ENCODE results near the gene SDHA.

DNA sequence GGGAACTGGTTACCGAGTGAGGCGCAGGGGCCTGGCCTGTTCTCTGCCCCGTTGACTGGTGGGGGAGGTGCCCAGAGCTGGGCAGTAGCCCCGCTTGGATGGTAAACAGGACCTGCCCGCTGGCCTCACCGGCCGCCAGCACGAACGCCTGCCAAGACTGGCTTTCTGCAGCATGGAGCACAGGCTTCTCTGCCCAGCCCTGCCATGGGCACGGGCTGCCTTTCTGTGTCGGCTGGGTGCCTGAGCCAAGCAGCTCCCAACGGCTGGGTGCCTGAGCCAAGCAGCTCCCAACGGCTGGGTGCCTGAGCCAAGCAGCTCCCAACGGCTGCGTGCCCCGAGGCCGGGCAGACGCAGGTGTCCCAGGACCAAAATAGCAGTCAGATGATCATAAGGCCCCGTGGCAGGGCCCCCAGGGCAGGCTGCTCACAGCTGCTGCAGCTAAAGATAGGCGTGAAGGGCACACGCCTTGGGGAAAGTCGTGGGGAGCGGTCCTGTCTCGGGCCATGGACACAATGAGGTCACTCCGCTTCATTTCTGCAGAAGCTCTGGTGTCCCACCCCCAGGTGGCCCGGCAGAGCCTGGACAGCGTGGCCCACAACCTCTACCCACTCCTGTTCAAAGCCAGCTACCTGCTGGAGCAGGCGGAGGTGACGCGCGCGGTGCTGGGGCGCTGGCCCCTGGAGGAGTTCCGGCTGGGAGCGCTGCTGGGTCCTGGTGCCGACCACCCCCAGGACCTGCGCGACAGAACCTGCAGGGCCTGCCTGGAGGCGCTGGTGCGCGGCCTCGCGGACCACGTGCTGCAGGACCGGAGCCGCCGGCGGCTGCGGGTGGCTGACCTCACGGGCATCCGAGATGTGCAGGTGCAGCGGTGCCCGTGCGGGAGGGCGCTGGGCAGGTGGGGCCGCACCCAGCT lies 26.8 kb upstream of the SDHA start, which contains the start of gene LRRC14B:
- TF ChIP-seq, protein P1, sequence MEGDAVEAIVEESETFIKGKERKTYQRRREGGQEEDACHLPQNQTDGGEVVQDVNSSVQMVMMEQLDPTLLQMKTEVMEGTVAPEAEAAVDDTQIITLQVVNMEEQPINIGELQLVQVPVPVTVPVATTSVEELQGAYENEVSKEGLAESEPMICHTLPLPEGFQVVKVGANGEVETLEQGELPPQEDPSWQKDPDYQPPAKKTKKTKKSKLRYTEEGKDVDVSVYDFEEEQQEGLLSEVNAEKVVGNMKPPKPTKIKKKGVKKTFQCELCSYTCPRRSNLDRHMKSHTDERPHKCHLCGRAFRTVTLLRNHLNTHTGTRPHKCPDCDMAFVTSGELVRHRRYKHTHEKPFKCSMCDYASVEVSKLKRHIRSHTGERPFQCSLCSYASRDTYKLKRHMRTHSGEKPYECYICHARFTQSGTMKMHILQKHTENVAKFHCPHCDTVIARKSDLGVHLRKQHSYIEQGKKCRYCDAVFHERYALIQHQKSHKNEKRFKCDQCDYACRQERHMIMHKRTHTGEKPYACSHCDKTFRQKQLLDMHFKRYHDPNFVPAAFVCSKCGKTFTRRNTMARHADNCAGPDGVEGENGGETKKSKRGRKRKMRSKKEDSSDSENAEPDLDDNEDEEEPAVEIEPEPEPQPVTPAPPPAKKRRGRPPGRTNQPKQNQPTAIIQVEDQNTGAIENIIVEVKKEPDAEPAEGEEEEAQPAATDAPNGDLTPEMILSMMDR (IDR thresholded peaks at IDR 0.05), result no peak
- 0 out of 2 replicates have a peak, but pooled peaks have one; percentile 30 for TF ChIP-seq POLR2AphosphoS5 (IDR thresholded peaks at IDR 0.05; ENCODE audit: low read depth, low read length)
- TF ChIP-seq, protein P2, sequence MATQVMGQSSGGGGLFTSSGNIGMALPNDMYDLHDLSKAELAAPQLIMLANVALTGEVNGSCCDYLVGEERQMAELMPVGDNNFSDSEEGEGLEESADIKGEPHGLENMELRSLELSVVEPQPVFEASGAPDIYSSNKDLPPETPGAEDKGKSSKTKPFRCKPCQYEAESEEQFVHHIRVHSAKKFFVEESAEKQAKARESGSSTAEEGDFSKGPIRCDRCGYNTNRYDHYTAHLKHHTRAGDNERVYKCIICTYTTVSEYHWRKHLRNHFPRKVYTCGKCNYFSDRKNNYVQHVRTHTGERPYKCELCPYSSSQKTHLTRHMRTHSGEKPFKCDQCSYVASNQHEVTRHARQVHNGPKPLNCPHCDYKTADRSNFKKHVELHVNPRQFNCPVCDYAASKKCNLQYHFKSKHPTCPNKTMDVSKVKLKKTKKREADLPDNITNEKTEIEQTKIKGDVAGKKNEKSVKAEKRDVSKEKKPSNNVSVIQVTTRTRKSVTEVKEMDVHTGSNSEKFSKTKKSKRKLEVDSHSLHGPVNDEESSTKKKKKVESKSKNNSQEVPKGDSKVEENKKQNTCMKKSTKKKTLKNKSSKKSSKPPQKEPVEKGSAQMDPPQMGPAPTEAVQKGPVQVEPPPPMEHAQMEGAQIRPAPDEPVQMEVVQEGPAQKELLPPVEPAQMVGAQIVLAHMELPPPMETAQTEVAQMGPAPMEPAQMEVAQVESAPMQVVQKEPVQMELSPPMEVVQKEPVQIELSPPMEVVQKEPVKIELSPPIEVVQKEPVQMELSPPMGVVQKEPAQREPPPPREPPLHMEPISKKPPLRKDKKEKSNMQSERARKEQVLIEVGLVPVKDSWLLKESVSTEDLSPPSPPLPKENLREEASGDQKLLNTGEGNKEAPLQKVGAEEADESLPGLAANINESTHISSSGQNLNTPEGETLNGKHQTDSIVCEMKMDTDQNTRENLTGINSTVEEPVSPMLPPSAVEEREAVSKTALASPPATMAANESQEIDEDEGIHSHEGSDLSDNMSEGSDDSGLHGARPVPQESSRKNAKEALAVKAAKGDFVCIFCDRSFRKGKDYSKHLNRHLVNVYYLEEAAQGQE (IDR thresholded peaks at IDR 0.05; ENCODE audit: insufficient read depth in 1 of 2, low read depth in 2 of 2, low read length in 1 of 2), result no peak

All from Panc1 (cell line).